A549 (cell line): ENCODE measurements around the gene ACTR3C. TPM values are rescaled to one million over a fixed set of nuclear protein-coding genes. Genes with fewer than 3 reads are reported as not detected.

Experiments used
- ATAC-seq, 2 experiments: fragments of 200-7000 bp in 1 of 2; fragments of >200 bp in 1 of 2; cut with Nextera tagmentation in 1 of 2; cut with Tn5 transposase in 1 of 2; 3 replicates each; pipeline versions ENCODE4 v1.8.0 to v1.9.1; 2018 to 2020; ENCODE audit warnings: mild to moderate bottlenecking in 1 of 2, moderate library complexity in 1 of 2
- CTCF ChIA-PET: fragments of 300-600 bp; sonication (Branson Sonifier 250); formaldehyde crosslinking; extraction: SDS; loops from one replicate; lab custom pipeline; 2021; ENCODE audit warnings: antibody characterized with exemption, inconsistent platforms; lab: Yijun Ruan, JAX
- POLR2A ChIA-PET: fragments of 350-600 bp; formaldehyde crosslinking; extraction: SDS; loops from one replicate; lab custom pipeline; 2021; ENCODE audit warnings: antibody characterized with exemption, inconsistent platforms; lab: Yijun Ruan, JAX
- DNase-seq, 2 experiments: peaks; one replicate each; pipeline versions ENCODE4 v3.0.0 to v3.0.0-alpha.2; 2011 to 2016; ENCODE audit warnings: low read depth in 1 of 2, low spot score in 1 of 2
- FAIRE-seq: peaks from 2 replicates; lab custom pipeline; 2011; peaks lifted over from hg19 to GRCh38; lab: Jason Lieb, UNC
- H3K27ac ChIP-seq, 2 experiments: fragments of >200 bp; sonication (Bioruptor Twin); formaldehyde crosslinking; 3 replicates each; pipeline ENCODE4 v1.5.1; 2016 to 2017
- H3K4me1 ChIP-seq: fragments of >200 bp; sonication (Bioruptor Twin); formaldehyde crosslinking; 3 replicates; pipeline ENCODE4 v1.6.1; 2016
- H3K4me2 ChIP-seq: fragments of >200 bp; sonication (Bioruptor Twin); formaldehyde crosslinking; 3 replicates; pipeline ENCODE4 v1.6.1; 2016
- H3K4me3 ChIP-seq: fragments of >200 bp; sonication (Bioruptor Twin); formaldehyde crosslinking; 3 replicates; pipeline ENCODE4 v1.5.1; 2016
- H3K9me3 ChIP-seq: fragments of >200 bp; sonication (Bioruptor Twin); formaldehyde crosslinking; 3 replicates; pipeline ENCODE4 v1.6.1; 2016
- ATOH8 ChIP-seq: fragments of 250-450 bp; sonication (Bioruptor Pico); IDR thresholded peaks from 2 replicates; pipeline ENCODE4 v1.5.0; 2020; ENCODE audit warnings: low read depth, mild to moderate bottlenecking, moderate library complexity
- BCL3 ChIP-seq: fragments of >200 bp; sonication (Bioruptor Twin); formaldehyde crosslinking; IDR thresholded peaks from 3 replicates; pipeline ENCODE4 v1.6.1; 2016
- EHMT2 ChIP-seq: fragments of 200-600 bp; sonication (generic); IDR thresholded peaks from 2 replicates; pipeline ENCODE4 v1.6.1; 2016; ENCODE audit warnings: antibody characterized with exemption, low read depth, mild to moderate bottlenecking, moderate library complexity
- ELK1 ChIP-seq: fragments of 150-350 bp; IDR thresholded peaks from 2 replicates; pipeline ENCODE4 v1.6.1; 2014; ENCODE audit warnings: low read depth, mild to moderate bottlenecking, low read length
- FOSL2 ChIP-seq, 2 experiments: fragments of 450-650 bp in 1 of 2; fragments of >200 bp in 1 of 2; sonication (Bioruptor Twin) in 1 of 2; formaldehyde crosslinking; IDR thresholded peaks; 2 replicates each; pipeline versions ENCODE4 v1.5.0 to v1.6.1; 2016 to 2020; ENCODE audit warnings: mild to moderate bottlenecking in 1 of 2, moderate library complexity in 1 of 2
- HES2 ChIP-seq: fragments of >200 bp; sonication (Bioruptor Twin); formaldehyde crosslinking; IDR thresholded peaks from 2 replicates; pipeline ENCODE4 v1.6.1; 2016
- MAX ChIP-seq: IDR thresholded peaks from 2 replicates; pipeline ENCODE4 v1.6.1; 2012
- RNF2 ChIP-seq: fragments of 200-600 bp; sonication (generic); IDR thresholded peaks from 2 replicates; pipeline ENCODE4 v1.6.1; 2016; ENCODE audit warnings: low read depth, mild to moderate bottlenecking, antibody characterized with exemption, moderate library complexity, borderline replicate concordance
- TFCP2L1 ChIP-seq: fragments of 250-450 bp; sonication (Bioruptor Pico); IDR thresholded peaks from 2 replicates; pipeline ENCODE4 v1.5.0; 2021; ENCODE audit warnings: mild to moderate bottlenecking
- USF2 ChIP-seq: fragments of 450-650 bp; IDR thresholded peaks from 2 replicates; pipeline ENCODE4 v1.6.1; 2014; ENCODE audit warnings: antibody characterized with exemption
- ZSCAN20 ChIP-seq: fragments of 250-450 bp; sonication (Bioruptor Pico); IDR thresholded peaks from 2 replicates; pipeline ENCODE4 v1.8.0; 2022; ENCODE audit warnings: mild to moderate bottlenecking, moderate library complexity
- WGBS: methylation state at CpG from one replicate; pipeline ENCODE4 v1.1.6; 2017; ENCODE audit errors: missing lambda C conversion rate; 5-methylcytosine and 5-hydroxymethylcytosine counted together
- polyA plus RNA-seq, 4 experiments: library from polyadenylated mRNA; depleted of rRNA in 3 of 4; stranded (reverse); fragments of >200 nt; fragmentation: RNase III in 1 of 4; extraction: RNeasy Plus Mini Kit Qiagen cat#74134 plus additional on column Dnase treatment in 1 of 4; gene quantifications; 2 replicates in 3 of 4; 3 replicates in 1 of 4; pipeline ENCODE4 v1.2.3, GENCODE V29; 2011 to 2017

Gene ACTR3C
- polyA plus RNA-seq, 2 of the 4 experiments (the other 2 are of a cell fraction): 0.43 TPM

GRCh38 chr7:150367677-150368095, 44.3 kb upstream of the ACTR3C start:
- TF ChIP-seq FOSL2 (IDR thresholded peaks at IDR 0.05) (no peak), FOSL2 (CRISPR knock-in tag; IDR thresholded peaks at IDR 0.05) (peak; percentile 87), ATOH8 (CRISPR knock-in tag) (peak; percentile 74; the same call in 1 of the 2 replicates), HES2 (no peak)
- 51% methylated on average over 8 of the region's 8 CpGs for WGBS
- H3K4me1 ChIP-seq: peaks cover 19% of the 10 kb centered on the region; the same call in 2 of the 3 replicates
- H3K4me2 ChIP-seq: peak overlapping the region; percentile 100
- peak overlapping the region; percentile 96 for H3K4me3 ChIP-seq
- H3K27ac ChIP-seq: peak overlapping the region; percentile 96 to 100
- peak; percentile 53 to 66; a peak in 4 of 6 replicates for ATAC-seq
- ChIA-PET POLR2A (interaction anchor here (1.1 to 3.1 kb wide), 3 partner anchors 10 to 40 kb away, joined by 3 to 44 read pairs (median 20); a partner anchor contains a TSS), CTCF (interaction anchor here (1.2 to 6.7 kb wide), 4 partner anchors 11 to 54 kb away, joined by 3 to 44 read pairs (median 4); no protein-coding TSS in a partner anchor)
- DNase-seq: peak in 1 of 2 experiments; percentile 83
- FAIRE-seq: no peak
- no peaks in the 10 kb centered on the region for H3K9me3 ChIP-seq

- Histone ChIP-seq H3K27ac (0 out of 6 replicates have a peak overlapping the region, but pooled peaks of 1 of the 2 experiments have one; percentile 8), H3K9me3 (no peaks in the 10 kb centered on the region), H3K4me3 (no peak overlapping the region), H3K4me1 (peaks cover 19% of the 10 kb centered on the region; the same call in 2 of the 3 replicates), H3K4me2 (no peak overlapping the region)
- ATAC-seq (no peak), FAIRE-seq (no peak), DNase-seq (no peak)
- no peak for TF ChIP-seq ELK1
- TF ChIP-seq RNF2: no peak
- TF ChIP-seq USF2: no peak
- TF ChIP-seq EHMT2: no peak
- TF ChIP-seq MAX: no peak
- ChIA-PET POLR2A (no interaction called here), CTCF (interaction anchor here (0.7 to 6.7 kb wide), 4 partner anchors 9 to 528 kb away, joined by 3 to 44 read pairs (median 4); partner anchors contain the start of gene ZNF862)
- 85% methylated on average over 5 of the region's 5 CpGs for WGBS
These were observed 42.5 kb upstream of the ACTR3C start for GRCh38 chr7:150365673-150366398.

- H3K4me1 ChIP-seq: peaks cover 13% of the 10 kb centered on the region; the same call in 2 of the 3 replicates
- POLR2A ChIA-PET: no interaction called here
- FAIRE-seq: no peak
- TF ChIP-seq BCL3 (no peak), ZSCAN20 (CRISPR knock-in tag) (no peak), TFCP2L1 (CRISPR knock-in tag) (no peak)
- no peak overlapping the region for H3K4me2 ChIP-seq
- H3K27ac ChIP-seq: no peak overlapping the region
- CTCF ChIA-PET: interaction anchor here (0.7 to 6.7 kb wide), 4 partner anchors 9 to 527 kb away, joined by 3 to 44 read pairs (median 4); partner anchors contain the start of gene ZNF862
- no peaks in the 10 kb centered on the region for H3K9me3 ChIP-seq
- DNase-seq: no peak
- no peak for ATAC-seq
- WGBS: 90% methylated on average over 10 of the region's 10 CpGs
- H3K4me3 ChIP-seq: no peak overlapping the region
These were observed 41.8 kb upstream of the ACTR3C start for GRCh38 chr7:150365194-150365593.
